ENCODE measurements around the gene LRFN4. TPM values are rescaled to one million over a fixed set of nuclear protein-coding genes. Genes with fewer than 3 reads are reported as not detected.

The LRFN4 gene
- total RNA-seq, 1 donor from 2014 or later, result 24.1 TPM

GRCh38 chr11:66889960-66890359, 33.1 kb downstream of the LRFN4 start:
- no peak for DNase-seq (ENCODE audit: low read depth, low spot score)

- peak; percentile 63 for DNase-seq (ENCODE audit: low read depth, low spot score)
These were observed 35.2 kb downstream of the LRFN4 start for GRCh38 chr11:66891851-66892660.

GRCh38 chr11:66892911-66893310, 36.0 kb downstream of the LRFN4 start:
- DNase-seq (ENCODE audit: low read depth, low spot score), result no peak

DNA sequence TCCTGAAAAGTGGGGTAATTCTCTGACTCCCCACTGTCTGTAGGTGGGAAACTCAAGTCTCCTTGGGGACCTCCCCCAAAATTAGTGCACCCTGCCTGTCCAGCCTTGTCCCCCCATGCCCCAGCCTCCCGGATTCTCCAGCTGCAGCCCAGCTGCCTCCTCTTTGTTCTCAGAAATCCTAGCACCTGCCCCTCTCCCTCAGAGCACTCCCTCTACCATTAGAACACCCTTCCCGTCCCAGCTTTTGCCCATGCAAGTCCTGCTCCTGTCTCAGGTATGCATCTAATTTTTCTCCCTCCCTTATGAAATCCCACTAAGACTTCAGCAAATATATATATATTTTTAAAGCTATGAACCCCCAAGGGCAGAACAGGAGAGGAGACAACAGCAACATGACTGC, 37.3 kb downstream of the LRFN4 start:
- no peak for DNase-seq (ENCODE audit: low read depth, low spot score)

DNA sequence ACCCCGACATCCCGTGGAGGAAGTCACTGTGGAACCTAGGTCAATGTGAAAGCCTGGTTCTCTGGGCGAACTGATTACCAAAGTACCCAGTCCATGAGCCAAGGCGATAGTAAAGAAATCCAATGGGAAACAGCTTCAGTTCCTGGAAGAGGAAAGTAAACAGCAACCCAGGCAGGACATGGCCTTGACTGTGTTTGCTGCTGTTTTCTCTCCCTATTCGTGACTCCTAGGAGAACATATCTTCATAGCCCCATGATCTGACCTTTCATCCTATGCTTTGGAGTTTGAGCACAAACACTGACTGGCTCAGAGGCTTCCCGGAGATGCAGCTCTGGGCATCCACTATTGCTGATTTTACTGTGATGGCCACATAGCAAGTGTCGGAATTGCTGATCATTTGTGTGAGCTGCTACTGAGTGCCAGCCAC, 45.1 kb downstream of the LRFN4 start:
- no peak for DNase-seq (ENCODE audit: low read depth, low spot score)

DNA sequence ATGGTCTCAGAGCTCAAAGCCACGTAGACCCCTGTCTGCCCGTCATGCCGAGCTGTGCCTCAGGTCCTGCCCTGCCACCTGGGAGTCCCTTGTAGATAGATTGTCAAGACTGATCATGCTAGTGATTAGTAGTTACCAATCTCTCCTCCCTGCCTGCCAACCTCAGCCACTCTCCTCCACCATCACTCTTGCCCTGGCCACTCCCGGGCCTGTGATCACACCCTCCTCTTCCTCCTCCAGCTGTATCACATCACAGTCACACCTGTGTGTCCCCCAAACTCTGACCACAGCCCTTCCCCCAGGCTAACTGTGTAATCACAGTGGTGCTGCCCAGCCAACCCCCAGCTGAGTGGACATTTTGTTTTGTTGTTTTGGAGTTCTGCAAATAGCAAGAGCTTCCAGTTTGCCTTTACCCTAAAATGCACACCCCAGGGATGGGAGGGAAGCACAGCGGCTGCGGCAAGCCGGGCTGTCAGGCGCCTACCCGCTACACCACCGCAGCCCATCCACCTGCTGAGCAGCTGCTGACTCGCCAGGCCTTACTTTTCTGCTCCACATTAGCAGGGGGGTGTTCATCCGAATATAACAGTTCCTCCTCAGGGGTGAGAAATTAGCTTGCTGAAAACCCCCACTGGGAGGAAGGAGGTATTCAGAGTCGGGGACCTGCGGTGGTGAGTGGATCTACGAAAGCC, 45.8 kb downstream of the LRFN4 start:
- no peak for DNase-seq (ENCODE audit: low read depth, low spot score)

GRCh38 chr11:66904055-66904454, 47.2 kb downstream of the LRFN4 start:
- DNase-seq (ENCODE audit: low read depth, low spot score), result no peak

GRCh38 chr11:66904561-66904960, 47.7 kb downstream of the LRFN4 start:
- DNase-seq (ENCODE audit: low read depth, low spot score), result no peak

- DNase-seq (ENCODE audit: low read depth, low spot score), result no peak
These were observed 48.2 kb downstream of the LRFN4 start for GRCh38 chr11:66904981-66905521.

DNA sequence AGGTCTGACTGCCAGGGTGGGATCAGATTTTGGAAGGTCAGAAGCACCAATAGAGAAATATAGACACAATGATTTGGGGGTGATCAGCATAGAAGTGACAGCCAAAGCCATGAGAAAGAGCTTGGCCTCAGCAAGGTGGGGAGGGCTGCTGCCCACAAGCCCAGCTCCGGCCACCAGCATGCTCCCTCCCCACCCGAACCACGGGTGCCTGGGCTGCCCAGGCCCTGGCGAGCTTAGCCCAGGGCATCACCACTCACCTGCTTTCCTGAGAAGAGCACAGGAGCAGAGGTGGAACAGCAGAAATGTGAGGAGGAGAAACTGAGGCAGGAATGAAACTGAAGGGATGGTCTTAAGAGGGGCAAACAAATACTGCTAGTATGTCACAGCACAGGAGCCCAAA, 48.8 kb downstream of the LRFN4 start:
- DNase-seq (ENCODE audit: low read depth, low spot score), result no peak

- no peak for DNase-seq (ENCODE audit: low read depth, low spot score)
These were observed 49.3 kb downstream of the LRFN4 start for GRCh38 chr11:66906061-66906733.

- no peak for DNase-seq (ENCODE audit: low read depth, low spot score)
These were observed 51.1 kb downstream of the LRFN4 start for GRCh38 chr11:66907751-66908630.

GRCh38 chr11:66909181-66909580, 52.3 kb downstream of the LRFN4 start:
- no peak for DNase-seq (ENCODE audit: low read depth, low spot score)

DNA sequence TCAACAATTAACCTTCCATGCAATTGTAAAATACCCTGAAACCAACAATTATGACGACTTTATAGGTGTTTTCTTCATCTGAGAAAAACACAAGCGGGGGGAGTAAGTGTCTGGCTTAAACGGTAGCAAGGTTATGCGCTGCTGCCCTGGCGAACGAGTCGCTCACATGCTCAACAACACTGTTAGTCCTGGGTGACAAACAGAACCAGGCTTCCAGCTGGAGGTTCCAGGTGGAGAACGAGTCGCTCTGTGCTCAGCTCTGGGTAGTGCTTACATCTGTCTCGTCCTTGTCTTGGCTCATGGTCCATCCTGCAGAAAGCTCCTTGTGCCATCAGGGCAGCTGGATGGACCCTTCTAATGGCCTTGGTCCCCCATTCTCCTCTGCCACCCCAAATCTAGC, 53.2 kb downstream of the LRFN4 start:
- DNase-seq (ENCODE audit: low read depth, low spot score), result no peak

Other genes with a start within 250 kb of the LRFN4 start
- gene RBM14, start 240.4 kb upstream of the LRFN4 start, total RNA-seq, result 23.2 and 43.6 TPM in 2 replicates
- gene RBM4, start 218.4 kb upstream of the LRFN4 start, total RNA-seq, result 124 and 181 TPM in 2 replicates
- gene RBM4B, start 179.2 kb upstream of the LRFN4 start, total RNA-seq, result 16.9 and 25.9 TPM in 2 replicates
- 34.0 and 67.0 TPM in 2 replicates for gene SPTBN2, start 127.8 kb upstream of the LRFN4 start, total RNA-seq
- 14.8 and 16.9 TPM in 2 replicates for gene RCE1, start 13.6 kb upstream of the LRFN4 start, total RNA-seq
- gene PC, start 101.3 kb downstream of the LRFN4 start, total RNA-seq, result 6.9 and 27.3 TPM in 2 replicates
- gene C11orf86, start 118.2 kb downstream of the LRFN4 start, total RNA-seq, result not detected in 2 replicates
- gene SYT12, start 166.1 kb downstream of the LRFN4 start, total RNA-seq, result 0.04 TPM in 1 of 2 replicates, not detected in the other
- gene RHOD, start 199.8 kb downstream of the LRFN4 start, total RNA-seq, result 4.2 and 10.6 TPM in 2 replicates